ENCODE results near the gene MACROD2.

The MACROD2 gene

DNA sequence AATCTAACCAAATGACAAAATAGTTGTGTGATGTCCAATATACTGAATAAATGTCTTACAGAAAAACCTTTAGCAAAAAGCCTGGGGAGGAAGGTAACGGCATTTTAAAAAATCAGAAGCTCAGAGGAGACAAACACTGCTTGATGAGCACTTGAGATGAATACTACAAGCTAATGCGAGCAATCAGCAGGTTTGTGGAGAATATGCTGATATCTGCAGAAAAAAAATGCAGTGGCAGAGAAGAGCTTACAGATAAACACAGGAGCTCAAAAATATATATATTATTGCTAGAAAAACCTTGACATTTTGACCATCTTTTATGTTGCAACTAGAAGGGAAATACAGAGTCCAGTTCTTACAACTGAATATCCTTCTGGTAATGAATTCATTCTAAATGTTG is 1605.2 kb downstream of the MACROD2 start:
- Mint-ChIP-seq H3K4me3 (no peak overlapping the region), H3K9me3 (peaks cover 11% of the 10 kb centered on the region), H3K27me3 (ENCODE audit: low read depth) (no peaks in the 10 kb centered on the region), H3K36me3 (ENCODE audit: low read depth) (no peaks in the 10 kb centered on the region), H3K27ac (no peak overlapping the region), H3K4me1 (ENCODE audit: low read depth) (no peaks in the 10 kb centered on the region)

DNA sequence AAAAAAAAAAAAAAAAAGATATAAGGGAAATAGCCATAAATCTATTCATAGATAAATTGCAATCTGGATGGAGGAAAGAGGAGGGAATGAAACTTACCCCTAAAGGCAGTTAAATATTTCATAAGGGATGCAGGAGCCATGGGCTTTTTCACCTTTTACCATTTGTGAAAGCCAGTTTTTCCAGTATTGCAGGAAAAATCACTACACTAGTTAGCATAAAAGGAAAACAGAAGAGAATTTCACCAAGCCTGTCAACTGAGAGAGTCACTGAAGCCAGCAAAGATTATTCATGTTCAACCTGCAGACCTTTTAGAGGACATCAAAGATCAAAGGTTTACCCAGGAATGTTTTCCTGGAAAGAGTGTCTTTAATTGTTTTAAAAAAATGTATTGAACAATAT is 1608.2 kb downstream of the MACROD2 start:
- no peaks in the 10 kb centered on the region for H3K36me3 Mint-ChIP-seq (ENCODE audit: low read depth)
- no peaks in the 10 kb centered on the region for H3K27me3 Mint-ChIP-seq (ENCODE audit: low read depth)
- no peaks in the 10 kb centered on the region for H3K4me1 Mint-ChIP-seq (ENCODE audit: low read depth)
- H3K9me3 Mint-ChIP-seq = peaks cover 13% of the 10 kb centered on the region
- H3K27ac Mint-ChIP-seq = no peak overlapping the region
- H3K4me3 Mint-ChIP-seq = no peak overlapping the region

DNA sequence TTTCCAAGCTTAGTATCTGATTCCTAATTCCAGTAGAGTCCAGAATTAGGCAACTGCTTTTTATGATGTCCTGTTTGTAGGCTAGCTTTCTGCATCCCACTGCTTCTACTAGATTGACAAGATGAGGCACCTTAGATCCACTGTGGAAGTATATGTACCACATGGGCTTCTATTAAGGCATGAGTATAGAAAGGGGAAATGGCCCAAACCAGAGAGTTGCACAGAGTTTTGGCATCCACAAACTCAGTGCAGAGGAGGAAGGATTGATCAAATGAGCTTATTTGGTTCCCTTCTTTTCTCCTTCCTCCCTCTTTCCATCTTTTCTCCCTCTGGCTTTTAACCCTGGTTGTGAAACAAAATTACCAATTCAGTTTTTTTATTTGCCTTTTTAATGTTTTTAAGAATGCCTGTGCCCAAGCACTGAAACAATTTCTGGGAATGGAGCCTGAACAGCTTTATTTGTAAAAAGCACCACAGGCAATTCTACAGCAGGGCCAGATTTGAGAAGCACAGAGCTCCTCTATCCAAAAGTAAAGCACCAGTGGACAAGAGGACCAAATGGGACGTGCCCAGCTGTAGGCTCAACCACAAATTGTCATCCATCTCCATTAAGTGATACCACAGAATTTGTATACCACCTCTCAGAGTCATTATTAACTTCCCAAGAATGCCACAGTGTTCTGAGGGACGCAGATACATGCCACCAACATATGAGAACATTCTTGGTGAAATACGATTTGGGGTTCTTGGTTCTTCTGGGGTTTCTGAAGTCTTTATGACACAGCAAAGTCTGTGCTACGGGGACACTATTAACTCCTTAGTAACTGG is 1608.9 kb downstream of the MACROD2 start:
- no peak overlapping the region for H3K4me3 Mint-ChIP-seq
- H3K27ac Mint-ChIP-seq = no peak overlapping the region
- no peaks in the 10 kb centered on the region for H3K27me3 Mint-ChIP-seq (ENCODE audit: low read depth)
- H3K36me3 Mint-ChIP-seq (ENCODE audit: low read depth) = no peaks in the 10 kb centered on the region
- no peaks in the 10 kb centered on the region for H3K4me1 Mint-ChIP-seq (ENCODE audit: low read depth)
- peaks cover 13% of the 10 kb centered on the region for H3K9me3 Mint-ChIP-seq

DNA sequence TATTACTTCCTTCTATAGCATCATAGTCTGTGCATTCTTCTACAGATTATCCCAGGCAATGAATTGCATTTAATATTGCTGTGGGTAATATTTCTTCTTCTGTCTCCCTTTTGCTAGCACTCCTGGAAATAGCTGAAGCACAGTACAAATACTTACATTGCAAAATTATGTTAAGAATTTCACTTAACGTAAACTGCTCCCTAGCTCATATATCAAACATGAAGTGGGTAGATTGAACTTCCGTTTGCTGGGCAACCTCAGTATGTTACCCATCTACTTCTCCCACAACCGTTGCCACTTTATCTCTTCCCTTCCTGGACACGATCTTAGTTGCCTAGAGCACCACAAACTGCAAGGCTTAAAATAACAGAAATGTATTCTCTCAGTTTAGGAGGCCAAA is 1614.6 kb downstream of the MACROD2 start:
- H3K4me3 Mint-ChIP-seq = no peak overlapping the region
- peaks cover 28% of the 10 kb centered on the region for H3K9me3 Mint-ChIP-seq
- no peaks in the 10 kb centered on the region for H3K27me3 Mint-ChIP-seq (ENCODE audit: low read depth)
- H3K4me1 Mint-ChIP-seq (ENCODE audit: low read depth) = no peaks in the 10 kb centered on the region
- no peaks in the 10 kb centered on the region for H3K36me3 Mint-ChIP-seq (ENCODE audit: low read depth)
- H3K27ac Mint-ChIP-seq = no peak overlapping the region

DNA sequence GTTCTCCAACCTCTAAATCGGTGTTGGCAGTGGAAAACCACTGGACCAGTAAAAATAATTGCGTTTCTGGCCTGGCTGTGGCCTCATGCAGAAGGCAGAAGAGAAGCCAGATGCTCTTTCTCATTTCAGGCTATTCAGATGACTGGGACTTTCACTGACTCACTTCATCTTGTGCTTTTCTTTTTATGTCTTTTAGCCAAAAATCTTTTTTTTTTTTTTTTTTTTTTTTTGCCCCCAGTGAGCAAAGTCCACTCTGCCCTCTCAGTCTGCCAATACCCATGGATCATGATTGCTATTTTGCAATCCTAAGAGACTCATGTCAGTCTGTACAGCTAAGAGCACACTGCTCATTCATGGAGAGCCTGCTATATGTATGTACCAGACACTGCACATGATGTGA is 1615.5 kb downstream of the MACROD2 start:
- no peak overlapping the region for H3K27ac Mint-ChIP-seq
- no peaks in the 10 kb centered on the region for H3K4me1 Mint-ChIP-seq (ENCODE audit: low read depth)
- H3K27me3 Mint-ChIP-seq (ENCODE audit: low read depth) = no peaks in the 10 kb centered on the region
- no peak overlapping the region for H3K4me3 Mint-ChIP-seq
- no peaks in the 10 kb centered on the region for H3K36me3 Mint-ChIP-seq (ENCODE audit: low read depth)
- peaks cover 35% of the 10 kb centered on the region for H3K9me3 Mint-ChIP-seq

DNA sequence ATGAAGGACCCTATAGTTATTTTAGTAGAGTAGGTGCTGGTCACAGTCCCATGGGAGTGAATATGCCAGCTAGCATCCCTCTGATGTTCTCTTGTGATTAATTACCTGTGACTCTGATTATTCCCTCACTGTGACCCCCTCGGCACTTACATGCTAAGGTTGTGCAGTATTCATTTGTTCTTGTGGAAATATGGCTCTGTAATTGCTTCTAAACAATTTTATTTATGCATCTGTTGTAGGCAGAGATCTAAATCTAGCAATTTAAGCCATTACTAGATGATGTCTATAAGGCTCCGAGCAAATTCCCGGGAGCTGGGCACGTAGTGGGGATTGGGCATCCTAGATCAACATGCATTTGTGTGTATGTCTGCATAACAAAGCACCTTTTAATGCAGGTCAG is 1616.2 kb downstream of the MACROD2 start:
- no peak overlapping the region for H3K27ac Mint-ChIP-seq
- no peak overlapping the region for H3K4me3 Mint-ChIP-seq
- H3K36me3 Mint-ChIP-seq (ENCODE audit: low read depth) = no peaks in the 10 kb centered on the region
- H3K4me1 Mint-ChIP-seq (ENCODE audit: low read depth) = no peaks in the 10 kb centered on the region
- H3K9me3 Mint-ChIP-seq = peaks cover 29% of the 10 kb centered on the region
- no peaks in the 10 kb centered on the region for H3K27me3 Mint-ChIP-seq (ENCODE audit: low read depth)

DNA sequence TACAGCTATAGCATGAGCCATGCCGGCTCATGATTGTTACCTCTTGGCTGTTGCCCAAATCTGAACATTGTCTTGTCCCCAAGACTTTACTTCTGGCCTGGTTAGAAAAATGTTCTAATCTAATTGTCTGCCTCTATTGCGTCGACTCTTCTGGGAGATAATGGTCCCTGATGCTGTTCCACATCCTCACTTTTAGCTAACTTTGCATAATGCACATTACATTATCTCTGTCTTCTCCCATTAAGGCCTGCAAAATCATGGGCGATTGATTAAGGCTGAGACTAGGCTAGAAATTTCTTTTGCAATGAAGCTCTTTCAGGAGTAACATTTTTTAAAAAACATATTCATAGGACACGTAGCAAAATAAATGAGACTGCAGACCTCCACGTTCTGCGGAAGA is 1616.9 kb downstream of the MACROD2 start:
- Mint-ChIP-seq H3K36me3 (ENCODE audit: low read depth) (no peaks in the 10 kb centered on the region), H3K4me1 (ENCODE audit: low read depth) (no peaks in the 10 kb centered on the region), H3K9me3 (peaks cover 34% of the 10 kb centered on the region), H3K27me3 (ENCODE audit: low read depth) (no peaks in the 10 kb centered on the region), H3K4me3 (no peak overlapping the region), H3K27ac (no peak overlapping the region)

DNA sequence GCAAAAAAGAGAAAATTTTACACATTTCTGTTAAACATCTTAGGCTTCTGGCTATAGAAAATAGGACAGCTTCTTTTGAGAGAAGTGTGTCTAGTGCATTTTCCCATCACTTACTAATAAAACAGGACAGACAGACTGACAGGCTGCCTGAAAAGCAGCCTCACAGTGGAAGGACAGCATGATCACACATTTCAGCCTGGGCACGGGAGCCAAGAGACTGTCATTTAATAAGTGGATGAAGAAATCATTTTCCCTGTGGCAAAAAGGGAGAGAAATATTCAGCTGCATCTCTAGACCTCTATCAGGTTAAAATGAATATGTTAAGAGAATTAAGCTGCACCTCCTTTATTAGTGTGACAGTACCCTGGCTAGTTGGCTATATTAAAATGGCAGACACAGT is 1617.5 kb downstream of the MACROD2 start:
- Mint-ChIP-seq H3K9me3 (peaks cover 34% of the 10 kb centered on the region), H3K4me3 (no peak overlapping the region), H3K36me3 (ENCODE audit: low read depth) (no peaks in the 10 kb centered on the region), H3K27ac (no peak overlapping the region), H3K4me1 (ENCODE audit: low read depth) (no peaks in the 10 kb centered on the region), H3K27me3 (ENCODE audit: low read depth) (no peaks in the 10 kb centered on the region)

DNA sequence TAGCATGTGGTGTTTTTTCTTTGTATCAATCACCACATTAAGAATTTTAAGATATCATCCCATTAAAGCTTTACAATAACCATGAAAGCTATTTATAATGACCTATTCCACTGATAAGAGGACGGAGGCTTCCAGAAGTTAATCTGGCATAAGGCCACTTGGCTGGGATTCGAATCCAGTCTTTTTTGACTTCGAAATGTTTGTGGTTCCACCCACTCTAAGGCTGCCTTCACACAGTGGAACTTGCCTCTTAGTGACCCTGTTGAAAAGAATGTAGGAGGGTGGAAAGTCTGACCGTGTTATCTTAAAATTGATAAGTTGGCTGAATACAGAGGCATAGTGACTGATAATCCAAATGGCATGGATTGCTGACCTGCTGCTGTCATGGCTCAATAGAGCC is 1618.2 kb downstream of the MACROD2 start:
- no peaks in the 10 kb centered on the region for H3K36me3 Mint-ChIP-seq (ENCODE audit: low read depth)
- H3K27me3 Mint-ChIP-seq (ENCODE audit: low read depth) = no peaks in the 10 kb centered on the region
- H3K4me1 Mint-ChIP-seq (ENCODE audit: low read depth) = no peaks in the 10 kb centered on the region
- no peak overlapping the region for H3K27ac Mint-ChIP-seq
- no peak overlapping the region for H3K4me3 Mint-ChIP-seq
- peaks cover 34% of the 10 kb centered on the region for H3K9me3 Mint-ChIP-seq

DNA sequence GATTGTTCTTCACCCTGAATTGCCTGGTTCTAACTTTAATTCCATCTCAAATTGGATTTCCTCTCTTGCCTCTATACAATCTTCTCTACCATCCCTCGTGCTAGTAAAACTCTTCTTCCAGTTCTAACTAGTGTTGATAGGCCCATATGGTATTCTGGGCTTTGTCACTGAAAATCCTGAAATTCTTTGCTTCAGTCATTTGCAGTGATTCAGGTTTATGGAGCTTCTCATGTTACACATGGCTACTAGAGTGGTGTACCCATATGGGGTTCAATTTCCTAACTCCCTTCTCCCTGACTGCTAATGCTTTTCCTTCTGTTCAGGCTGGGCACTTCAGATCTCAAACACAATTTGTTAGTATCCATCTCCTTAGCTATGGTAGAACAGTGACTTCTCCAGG is 1621.3 kb downstream of the MACROD2 start:
- Mint-ChIP-seq H3K27ac (no peak overlapping the region), H3K4me1 (ENCODE audit: low read depth) (no peaks in the 10 kb centered on the region), H3K9me3 (peaks cover 39% of the 10 kb centered on the region), H3K27me3 (ENCODE audit: low read depth) (no peaks in the 10 kb centered on the region), H3K36me3 (ENCODE audit: low read depth) (no peaks in the 10 kb centered on the region), H3K4me3 (no peak overlapping the region)

DNA sequence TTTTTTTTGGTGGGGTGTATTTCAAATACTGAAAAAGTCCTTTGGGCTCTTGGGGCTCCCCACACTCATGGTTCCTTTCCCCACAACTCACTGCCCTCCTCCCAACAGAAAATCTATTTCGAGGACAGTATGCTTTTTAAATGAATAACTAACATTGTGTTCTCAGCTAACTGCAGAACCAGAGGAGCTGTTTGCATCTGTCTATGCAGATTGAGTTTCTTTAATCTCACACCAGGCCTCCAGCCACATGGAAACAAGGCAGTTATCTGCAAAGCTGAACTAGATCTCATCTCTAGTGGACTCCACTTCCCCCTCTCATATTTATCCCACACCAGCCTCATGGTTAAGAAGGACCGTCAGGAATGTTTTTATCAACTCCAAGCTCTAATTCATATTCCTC is 1622.8 kb downstream of the MACROD2 start:
- Mint-ChIP-seq H3K27me3 (ENCODE audit: low read depth) (no peaks in the 10 kb centered on the region), H3K4me3 (no peak overlapping the region), H3K36me3 (ENCODE audit: low read depth) (no peaks in the 10 kb centered on the region), H3K4me1 (ENCODE audit: low read depth) (no peaks in the 10 kb centered on the region), H3K27ac (no peak overlapping the region), H3K9me3 (peaks cover 41% of the 10 kb centered on the region)

DNA sequence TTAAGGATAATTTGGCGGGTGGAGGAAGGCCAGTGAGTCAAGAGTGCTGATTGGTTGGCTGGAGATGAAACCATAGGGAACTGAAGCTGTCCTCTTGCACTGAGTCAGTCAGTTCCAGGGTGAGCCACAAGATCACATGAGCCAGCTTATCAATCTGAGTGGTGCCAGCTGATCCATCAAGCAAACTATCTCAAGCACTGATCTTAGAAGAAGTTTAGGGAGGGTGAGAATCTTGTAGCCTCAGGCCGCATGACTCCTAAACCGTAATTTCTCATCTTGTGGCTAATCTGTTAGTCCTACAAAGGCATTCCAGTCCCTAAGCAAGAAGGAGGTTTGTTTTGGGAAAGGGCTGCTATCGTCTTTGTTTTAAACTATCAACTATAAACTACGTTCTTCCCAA is 1623.6 kb downstream of the MACROD2 start:
- no peaks in the 10 kb centered on the region for H3K27me3 Mint-ChIP-seq (ENCODE audit: low read depth)

DNA sequence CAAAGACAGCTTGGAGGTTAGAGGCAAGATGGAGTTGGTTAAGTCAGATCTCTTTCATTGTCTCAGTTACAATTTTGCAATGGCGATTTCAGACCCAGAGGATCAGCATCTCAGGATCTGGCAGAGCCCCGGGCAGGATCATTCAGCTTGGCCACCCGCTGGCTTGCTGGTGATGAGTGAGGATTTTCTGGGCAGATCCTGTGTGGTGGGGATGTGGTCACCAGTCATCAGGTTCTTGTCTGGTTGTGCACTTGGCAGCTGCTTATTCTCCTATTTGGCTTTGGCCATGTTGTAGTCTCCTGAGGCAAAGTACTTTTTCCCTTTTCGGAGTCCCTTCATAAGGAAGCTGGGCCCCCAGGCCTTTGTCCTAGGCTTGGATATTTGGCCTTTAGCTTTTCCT is 1624.0 kb downstream of the MACROD2 start:
- Mint-ChIP-seq H3K4me3 (no peak overlapping the region), H3K36me3 (ENCODE audit: low read depth) (no peaks in the 10 kb centered on the region), H3K27me3 (ENCODE audit: low read depth) (no peaks in the 10 kb centered on the region), H3K4me1 (ENCODE audit: low read depth) (no peaks in the 10 kb centered on the region), H3K9me3 (peaks cover 38% of the 10 kb centered on the region), H3K27ac (no peak overlapping the region)

More for the DNA sequence above, 1623.6 kb downstream of the MACROD2 start:
- Mint-ChIP-seq H3K9me3 (peaks cover 38% of the 10 kb centered on the region), H3K4me1 (ENCODE audit: low read depth) (no peaks in the 10 kb centered on the region), H3K4me3 (no peak overlapping the region), H3K36me3 (ENCODE audit: low read depth) (no peaks in the 10 kb centered on the region), H3K27ac (no peak overlapping the region)

DNA sequence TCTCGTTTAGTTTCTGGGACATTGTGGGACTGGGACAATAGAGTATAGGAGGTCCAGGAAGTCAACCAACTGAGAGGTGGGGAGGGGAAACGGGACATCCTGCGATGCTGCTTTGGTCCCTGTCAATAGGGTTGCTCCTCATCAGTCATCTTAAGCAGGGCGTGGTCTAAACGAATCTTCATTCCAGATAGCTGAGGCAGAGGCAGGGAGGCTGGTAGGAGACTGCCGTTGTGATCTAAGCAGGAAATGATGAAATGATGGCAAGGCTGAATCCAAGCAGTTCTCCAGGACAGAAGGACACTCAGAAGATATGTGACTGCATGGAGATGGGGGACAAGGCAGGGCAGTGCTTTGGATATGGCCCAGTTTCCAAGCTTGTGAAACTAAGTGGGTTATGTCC is 1624.5 kb downstream of the MACROD2 start:
- Mint-ChIP-seq H3K36me3 (ENCODE audit: low read depth) (no peaks in the 10 kb centered on the region), H3K4me1 (ENCODE audit: low read depth) (no peaks in the 10 kb centered on the region), H3K27me3 (ENCODE audit: low read depth) (no peaks in the 10 kb centered on the region), H3K4me3 (no peak overlapping the region), H3K9me3 (peaks cover 36% of the 10 kb centered on the region), H3K27ac (no peak overlapping the region)

DNA sequence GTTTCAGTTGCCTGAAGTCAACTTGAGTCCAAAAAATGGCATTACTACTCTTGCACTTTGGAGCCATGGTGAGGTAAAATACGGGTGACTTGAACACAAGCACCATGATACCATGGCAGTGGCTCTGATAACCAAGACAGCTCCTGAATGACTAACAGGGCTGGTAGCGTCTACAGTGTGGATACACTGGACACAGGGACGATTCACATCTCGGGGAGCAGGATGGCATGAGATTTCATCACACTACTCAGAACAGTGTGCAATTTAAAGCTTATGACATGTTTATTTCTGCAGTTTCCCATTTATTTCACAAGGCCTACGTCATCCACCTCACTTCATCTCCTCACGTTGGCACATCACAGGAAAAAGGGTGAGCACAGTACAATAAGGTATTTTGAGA is 1627.1 kb downstream of the MACROD2 start:
- H3K4me1 Mint-ChIP-seq (ENCODE audit: low read depth) = no peaks in the 10 kb centered on the region
- no peak overlapping the region for H3K27ac Mint-ChIP-seq
- H3K27me3 Mint-ChIP-seq (ENCODE audit: low read depth) = no peaks in the 10 kb centered on the region
- no peak overlapping the region for H3K4me3 Mint-ChIP-seq
- H3K9me3 Mint-ChIP-seq = peaks cover 29% of the 10 kb centered on the region
- H3K36me3 Mint-ChIP-seq (ENCODE audit: low read depth) = no peaks in the 10 kb centered on the region

DNA sequence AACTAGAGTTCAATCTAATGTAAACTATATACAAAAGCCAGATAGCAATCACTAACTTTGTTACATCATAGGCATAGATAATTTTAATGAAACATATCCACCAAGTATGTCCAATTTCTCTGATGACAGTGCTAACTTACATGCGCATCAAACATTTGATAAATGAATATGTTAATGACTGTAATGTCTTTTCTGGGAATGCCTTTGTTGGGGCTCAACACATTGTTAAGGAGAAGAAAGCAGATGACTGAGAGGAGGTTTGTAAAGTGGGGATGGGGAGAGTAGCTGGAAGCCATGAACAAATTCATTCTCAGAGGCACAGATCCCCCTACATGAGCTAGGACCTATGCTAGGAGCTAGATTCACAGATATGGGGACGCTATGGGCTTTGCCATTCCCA is 1627.9 kb downstream of the MACROD2 start:
- H3K27ac Mint-ChIP-seq = no peak overlapping the region
- no peak overlapping the region for H3K4me3 Mint-ChIP-seq
- H3K4me1 Mint-ChIP-seq (ENCODE audit: low read depth) = no peaks in the 10 kb centered on the region
- peaks cover 29% of the 10 kb centered on the region for H3K9me3 Mint-ChIP-seq
- no peaks in the 10 kb centered on the region for H3K27me3 Mint-ChIP-seq (ENCODE audit: low read depth)
- H3K36me3 Mint-ChIP-seq (ENCODE audit: low read depth) = no peaks in the 10 kb centered on the region
